HepG2 (cell line): ENCODE data around the gene PEMT. TPM values are rescaled to one million over a fixed set of nuclear protein-coding genes. Genes with fewer than 3 reads are reported as not detected.

Experiments used
- ATAC-seq: fragments of 200-7000 bp; cut with Tn5 transposase; 3 replicates; pipeline ENCODE4 v1.9.1; 2020; ENCODE audit warnings: mild to moderate bottlenecking, moderate library complexity
- BruUV-seq: library from RNA; stranded (reverse); fragments of 400-500 nt; replicated peaks from 2 replicates; lab custom pipeline; 2021; lab: Mats Ljungman, UMichigan
- CTCF ChIA-PET: fragments of 300-600 bp; formaldehyde crosslinking; extraction: SDS; loops from one replicate; lab custom pipeline; 2021; ENCODE audit warnings: low total read pairs, inconsistent platforms, low intra/inter-chr PET ratio; lab: Yijun Ruan, JAX
- POLR2A ChIA-PET: fragments of 350-600 bp; sonication (Branson Sonifier 250); formaldehyde crosslinking; loops from one replicate; lab custom pipeline; 2020; ENCODE audit warnings: antibody characterized with exemption, inconsistent platforms; lab: Yijun Ruan, JAX
- DNase-seq: peaks from one replicate; pipeline ENCODE4 v3.0.0-alpha.2; 2015; ENCODE audit warnings: low spot score
- FAIRE-seq: peaks from 3 replicates; lab custom pipeline; 2011; peaks lifted over from hg19 to GRCh38; lab: Jason Lieb, UNC
- H2AFZ ChIP-seq: one replicate; pipeline ENCODE4 v1.6.1; 2011; ENCODE audit warnings: low read length, inconsistent platforms
- H3K27ac ChIP-seq: fragments of 300-600 bp; 3 replicates; pipeline ENCODE4 v1.8.0; 2011; ENCODE audit warnings: mixed run types, mild to moderate bottlenecking, mixed read lengths, low read length, inconsistent platforms; ENCODE audit not compliant: insufficient read depth; ENCODE audit errors: extremely low read length
- H3K27me3 ChIP-seq, 2 experiments: fragments of 200-600 bp in 1 of 2; 2 replicates in 1 of 2; 3 replicates in 1 of 2; pipeline versions ENCODE4 v1.6.0 to v1.8.0; 2011; ENCODE audit warnings: low read length in 2 of 2, mild to moderate bottlenecking in 2 of 2, moderate library complexity in 2 of 2, inconsistent platforms in 1 of 2; ENCODE audit not compliant: insufficient read depth in 2 of 2, control insufficient read depth in 1 of 2
- H3K36me3 ChIP-seq, 2 experiments: fragments of 200-600 bp in 1 of 2; replicated peaks in 1 of 2; 2 replicates in 1 of 2; 3 replicates in 1 of 2; pipeline versions ENCODE4 v1.5.1 to v1.8.0; 2011; ENCODE audit warnings: low read length in 2 of 2, inconsistent platforms in 1 of 2; ENCODE audit not compliant: insufficient read depth in 2 of 2, control insufficient read depth in 1 of 2
- H3K4me1 ChIP-seq: 2 replicates; pipeline ENCODE4 v1.5.1; 2012; ENCODE audit warnings: low read length, inconsistent platforms; ENCODE audit not compliant: insufficient read depth
- H3K4me2 ChIP-seq: 2 replicates; pipeline ENCODE4 v1.6.0; 2011; ENCODE audit warnings: low read depth, low read length, inconsistent platforms
- H3K4me3 ChIP-seq, 3 experiments: fragments of 200-600 bp in 1 of 3; sonication (generic), shearing (Covaris generic) in 1 of 3; replicated peaks in 1 of 3; 2 replicates each; pipeline ENCODE4 v1.5.1; 2011 to 2016; ENCODE audit warnings: low read length in 3 of 3, inconsistent platforms in 2 of 3, low read depth in 2 of 3, mild to moderate bottlenecking in 2 of 3, control low read depth in 1 of 3, mixed read lengths in 1 of 3; ENCODE audit not compliant: insufficient read depth in 1 of 3
- H3K79me2 ChIP-seq: one replicate; pipeline ENCODE4 v1.6.1; 2011; ENCODE audit warnings: low read length, inconsistent platforms; ENCODE audit not compliant: insufficient read depth
- H3K9ac ChIP-seq: 2 replicates; pipeline ENCODE4 v1.6.0; 2011; ENCODE audit warnings: mild to moderate bottlenecking, low read depth, low read length, inconsistent platforms; ENCODE audit not compliant: insufficient read depth
- H3K9me3 ChIP-seq: 2 replicates; pipeline ENCODE4 v1.5.1; 2012; ENCODE audit warnings: mild to moderate bottlenecking, low read length
- H4K20me1 ChIP-seq: 2 replicates; pipeline ENCODE4 v1.6.0; 2011; ENCODE audit warnings: inconsistent platforms, mild to moderate bottlenecking, low read length, moderate library complexity; ENCODE audit not compliant: insufficient read depth
- ATF7 ChIP-seq, 2 experiments: fragments of 450-650 bp in 1 of 2; sonication (generic) in 1 of 2; formaldehyde crosslinking in 1 of 2; IDR thresholded peaks; 2 replicates each; pipeline versions ENCODE4 v1.4.0 to v1.6.1; 2016 to 2020; ENCODE audit warnings: antibody characterized with exemption in 1 of 2, mild to moderate bottlenecking in 1 of 2, missing genetic modification reagents in 1 of 2
- CREB3 ChIP-seq: sonication (generic); formaldehyde crosslinking; IDR thresholded peaks from 2 replicates; pipeline ENCODE4 v1.5.0; 2020; ENCODE audit warnings: missing genetic modification reagents
- DMAP1 ChIP-seq: IDR thresholded peaks from 2 replicates; pipeline ENCODE4 v1.6.1; 2016
- FOXK2 ChIP-seq: fragments of 450-650 bp; IDR thresholded peaks from 2 replicates; pipeline ENCODE4 v1.6.1; 2016
- FOXO1 ChIP-seq: sonication (generic); formaldehyde crosslinking; IDR thresholded peaks from 2 replicates; pipeline ENCODE4 v1.4.0; 2020; ENCODE audit warnings: missing genetic modification reagents
- GATAD2A ChIP-seq: IDR thresholded peaks from 2 replicates; pipeline ENCODE4 v1.6.1; 2016
- HDAC2 ChIP-seq: sonication (generic); formaldehyde crosslinking; IDR thresholded peaks from 2 replicates; pipeline ENCODE4 v1.4.0; 2020; ENCODE audit warnings: missing genetic modification reagents
- KAT2B ChIP-seq: fragments of 150-350 bp; IDR thresholded peaks from 2 replicates; pipeline ENCODE4 v1.6.1; 2014; ENCODE audit warnings: low read depth, low read length, borderline replicate concordance
- KLF9 ChIP-seq: IDR thresholded peaks from 2 replicates; pipeline ENCODE4 v1.6.1; 2016; ENCODE audit warnings: low read depth
- MTA3 ChIP-seq: sonication (generic); formaldehyde crosslinking; IDR thresholded peaks from 2 replicates; pipeline ENCODE4 v1.4.0; 2020; ENCODE audit warnings: missing genetic modification reagents
- THAP11 ChIP-seq: IDR thresholded peaks from 2 replicates; pipeline ENCODE4 v1.6.1; 2016; ENCODE audit warnings: missing biosample characterization, missing genetic modification reagents
- ZKSCAN8 ChIP-seq: IDR thresholded peaks from 2 replicates; pipeline ENCODE4 v1.6.1; 2016; ENCODE audit warnings: borderline replicate concordance, missing genetic modification reagents, missing compliant biosample characterization
- ZSCAN31 ChIP-seq: sonication (generic); formaldehyde crosslinking; IDR thresholded peaks from 2 replicates; pipeline ENCODE4 v1.5.0; 2020; ENCODE audit warnings: low read depth, mild to moderate bottlenecking, missing genetic modification reagents
- WGBS: methylation state at CpG from one replicate; pipeline ENCODE4 v1.1.6; 2017; ENCODE audit warnings: low lambda C conversion rate; 5-methylcytosine and 5-hydroxymethylcytosine counted together
- in situ Hi-C: cut with HindIII; loops from 2 replicates; pipeline ENCODE4 v1.10.0; 2017; ENCODE audit warnings: low pct_unique_long_range_greater_than_20kb; ENCODE audit not compliant: extremely low pct_ligation_motif_present
- intact Hi-C: fragments of 100-400 bp; cut with micrococcal nuclease; formaldehyde crosslinking; loops from one replicate; pipeline ENCODE4 v1.10.0; 2022; ENCODE audit not compliant: unreplicated experiment
- polyA plus RNA-seq, 8 experiments: library from polyadenylated mRNA; depleted of rRNA in 3 of 8; stranded (reverse) in 7 of 8; unstranded in 1 of 8; fragments of >200 nt; fragmentation: Illumina TruSeq in 4 of 8; extraction: Trizol in 4 of 8; gene quantifications; 2 replicates each; pipeline versions ENCODE4 v1.2.1 to v1.2.3, GENCODE V29; 2011 to 2016; ENCODE audit warnings: low read depth in 4 of 8, missing spikeins in 1 of 8, mixed read lengths in 1 of 8; ENCODE audit not compliant: insufficient read depth in 1 of 8
- total RNA-seq, 5 experiments: library from RNA; depleted of rRNA; stranded (reverse); fragments of >200 nt; fragmentation: Illumina TruSeq; extraction: Trizol; gene quantifications; 2 replicates each; pipeline ENCODE4 v1.2.3, GENCODE V29; 2016; ENCODE audit warnings: low read depth in 1 of 5
- TF ChIP-seq, protein P1 (sequence below): sonication (generic); formaldehyde crosslinking; IDR thresholded peaks from 2 replicates; pipeline ENCODE4 v1.9.0; 2022; ENCODE audit warnings: low read depth, missing genetic modification reagents

PEMT gene
- total and polyA plus RNA-seq, 2 of the 13 experiments (the other 11 are each of a cell fraction or from before 2014, with no cell fraction given) = 31.7 to 43.6 TPM

DNA sequence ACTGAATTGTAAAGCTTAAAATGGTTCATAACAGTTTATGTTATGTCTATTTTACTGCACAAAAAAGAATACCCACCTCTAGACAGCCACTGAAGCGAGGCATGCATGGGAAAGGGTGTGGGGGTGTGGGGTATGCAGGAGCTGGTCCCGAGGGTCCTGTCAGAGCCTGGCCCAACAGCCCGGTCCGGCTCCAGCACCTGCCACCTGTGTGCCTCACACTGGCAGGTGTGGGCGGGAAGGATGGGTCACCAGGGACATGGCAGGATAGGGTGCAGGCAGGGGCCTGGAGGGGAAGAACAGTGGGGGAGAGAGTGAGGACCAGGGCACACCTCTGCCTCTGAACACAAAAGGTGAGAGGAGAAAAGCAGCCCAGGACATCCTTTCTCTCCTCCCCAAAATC lies 72.6 kb downstream of the PEMT start (continued):
- TF ChIP-seq HDAC2 (CRISPR knock-in tag) (no peak), FOXO1 (no peak)

GRCh38 chr17:17518014-17518413 lies 73.5 kb downstream of the PEMT start:
- in situ Hi-C loops (no loop called here), intact Hi-C loops (no loop called here)
- ChIA-PET POLR2A (interaction anchor here (1.2 kb wide), 1 partner anchor 21 kb away, joined by 3 read pairs; no protein-coding TSS in a partner anchor), CTCF (no interaction called here)
- no peaks in the 10 kb centered on the region for H3K4me1 ChIP-seq
- peaks cover 3 to 4% of the 10 kb centered on the region in 2 experiments; a peak in 2 of 5 replicates for H3K36me3 ChIP-seq
- no peaks in the 10 kb centered on the region for H3K27me3 ChIP-seq
- WGBS = 87% methylated on average over 3 of the region's 15 CpGs
- H3K4me3 ChIP-seq = no peak overlapping the region
- no peaks in the 10 kb centered on the region for H3K79me2 ChIP-seq
- no peak overlapping the region for H3K9ac ChIP-seq
- no peaks in the 10 kb centered on the region for H4K20me1 ChIP-seq
- no peak for ATAC-seq
- DNase-seq = no peak
- no peak for FAIRE-seq
- no peak overlapping the region for H3K4me2 ChIP-seq
- no peak overlapping the region for H3K27ac ChIP-seq
- H2AFZ ChIP-seq = no peak overlapping the region
- TF ChIP-seq DMAP1 (CRISPR knock-in tag) = no peak
- no peak for TF ChIP-seq CREB3 (CRISPR knock-in tag)
- no peak for TF ChIP-seq MTA3 (CRISPR knock-in tag)
- TF ChIP-seq ZSCAN31 = no peak
- TF ChIP-seq, protein P1, sequence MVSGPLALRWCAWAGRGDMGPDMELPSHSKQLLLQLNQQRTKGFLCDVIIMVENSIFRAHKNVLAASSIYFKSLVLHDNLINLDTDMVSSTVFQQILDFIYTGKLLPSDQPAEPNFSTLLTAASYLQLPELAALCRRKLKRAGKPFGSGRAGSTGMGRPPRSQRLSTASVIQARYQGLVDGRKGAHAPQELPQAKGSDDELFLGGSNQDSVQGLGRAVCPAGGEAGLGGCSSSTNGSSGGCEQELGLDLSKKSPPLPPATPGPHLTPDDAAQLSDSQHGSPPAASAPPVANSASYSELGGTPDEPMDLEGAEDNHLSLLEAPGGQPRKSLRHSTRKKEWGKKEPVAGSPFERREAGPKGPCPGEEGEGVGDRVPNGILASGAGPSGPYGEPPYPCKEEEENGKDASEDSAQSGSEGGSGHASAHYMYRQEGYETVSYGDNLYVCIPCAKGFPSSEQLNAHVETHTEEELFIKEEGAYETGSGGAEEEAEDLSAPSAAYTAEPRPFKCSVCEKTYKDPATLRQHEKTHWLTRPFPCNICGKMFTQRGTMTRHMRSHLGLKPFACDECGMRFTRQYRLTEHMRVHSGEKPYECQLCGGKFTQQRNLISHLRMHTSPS (CRISPR knock-in tag) = no peak
- no peak for TF ChIP-seq ZKSCAN8 (CRISPR knock-in tag)
- no peak for TF ChIP-seq ATF7 (IDR thresholded peaks at IDR 0.05)
- TF ChIP-seq ATF7 (CRISPR knock-in tag; IDR thresholded peaks at IDR 0.05) = no peak
- no peak for TF ChIP-seq GATAD2A (CRISPR knock-in tag)
- TF ChIP-seq KLF9 (CRISPR knock-in tag) = no peak
- TF ChIP-seq KAT2B = no peak
- no peak for TF ChIP-seq FOXK2
- no peak for TF ChIP-seq THAP11 (CRISPR knock-in tag)
- H3K9me3 ChIP-seq = no peaks in the 10 kb centered on the region
- no TSS peak for BruUV-seq
